ENCODE measurements around the gene ETFB.

Gene ETFB

GRCh38 chr19:51337861-51338562 is 28.2 kb downstream of the ETFB start:
- H3K18ac ChIP-seq (ENCODE audit: low read length), result no peak overlapping the region
- H3K9me3 ChIP-seq (ENCODE audit: insufficient read depth, low read depth, low read length), result no peaks in the 10 kb centered on the region
- H3K79me1 ChIP-seq (ENCODE audit: low read length), result peaks cover 7% of the 10 kb centered on the region
- WGBS (ENCODE audit: extremely low coverage, insufficient coverage, insufficient read length), result no CpG with 5 or more reads among the region's 19 CpGs
- DNase-seq, result no peak
- H4K91ac ChIP-seq (ENCODE audit: low read depth, low read length), result no peak overlapping the region
- no peak overlapping the region for H3K27ac ChIP-seq (ENCODE audit: low read depth, low read length)
- no peak overlapping the region for H3K4ac ChIP-seq (ENCODE audit: low read depth, low read length)
- no peak overlapping the region for H4K12ac ChIP-seq (ENCODE audit: low read depth, low read length)
- H3K4me1 ChIP-seq (ENCODE audit: control insufficient read depth in 1 of 2, insufficient read depth in 2 of 2, low read length in 2 of 2), result peaks cover 2 to 7% of the 10 kb centered on the region in 2 experiments
- H2BK12ac ChIP-seq (ENCODE audit: low read length), result no peak overlapping the region
- H3K79me2 ChIP-seq (ENCODE audit: control insufficient read depth, insufficient read depth, low read length, poor library complexity), result no peaks in the 10 kb centered on the region
- no peak overlapping the region for H3K23ac ChIP-seq (ENCODE audit: low read length)
- H3K14ac ChIP-seq (ENCODE audit: low read length), result no peak overlapping the region
- H3K27me3 ChIP-seq (ENCODE audit: insufficient read depth, low read length), result peaks cover 9% of the 10 kb centered on the region
- H2BK5ac ChIP-seq (ENCODE audit: low read depth, low read length, poor library complexity), result no peak overlapping the region
- no peak overlapping the region for H3K4me2 ChIP-seq (ENCODE audit: low read length)
- no peak overlapping the region for H2AK5ac ChIP-seq (ENCODE audit: low read length)
- no peaks in the 10 kb centered on the region for H3K36me3 ChIP-seq (ENCODE audit: control insufficient read depth in 1 of 2, insufficient read depth in 2 of 2, low read length in 2 of 2)
- no peak overlapping the region for H3K9ac ChIP-seq (ENCODE audit: low read length)
- H4K8ac ChIP-seq (ENCODE audit: low read depth, low read length), result no peak overlapping the region
- no peak overlapping the region for H2AFZ ChIP-seq (ENCODE audit: insufficient read depth, low read length, poor library complexity)
- no peak overlapping the region for H3K4me3 ChIP-seq (ENCODE audit: low read depth, low read length)
- H2BK120ac ChIP-seq (ENCODE audit: insufficient read depth, low read length, poor library complexity), result no peak overlapping the region

GRCh38 chr19:51337141-51337860 is 28.9 kb downstream of the ETFB start:
- H3K4me1 ChIP-seq (ENCODE audit: control insufficient read depth in 1 of 2, insufficient read depth in 2 of 2, low read length in 2 of 2), result peaks cover 2 to 7% of the 10 kb centered on the region in 2 experiments
- no peak overlapping the region for H2BK12ac ChIP-seq (ENCODE audit: low read length)
- no peak overlapping the region for H2AK5ac ChIP-seq (ENCODE audit: low read length)
- no peak overlapping the region for H2BK120ac ChIP-seq (ENCODE audit: insufficient read depth, low read length, poor library complexity)
- H3K4me3 ChIP-seq (ENCODE audit: low read depth, low read length), result no peak overlapping the region
- H3K79me1 ChIP-seq (ENCODE audit: low read length), result peaks cover 7% of the 10 kb centered on the region
- DNase-seq, result no peak
- no CpG with 5 or more reads among the region's 13 CpGs for WGBS (ENCODE audit: extremely low coverage, insufficient coverage, insufficient read length)
- H3K4me2 ChIP-seq (ENCODE audit: low read length), result no peak overlapping the region
- H2AFZ ChIP-seq (ENCODE audit: insufficient read depth, low read length, poor library complexity), result no peak overlapping the region
- H3K27me3 ChIP-seq (ENCODE audit: insufficient read depth, low read length), result peaks cover 9% of the 10 kb centered on the region
- H3K9ac ChIP-seq (ENCODE audit: low read length), result no peak overlapping the region
- H3K23ac ChIP-seq (ENCODE audit: low read length), result no peak overlapping the region
- H3K9me3 ChIP-seq (ENCODE audit: insufficient read depth, low read depth, low read length), result no peaks in the 10 kb centered on the region
- no peak overlapping the region for H3K4ac ChIP-seq (ENCODE audit: low read depth, low read length)
- H4K12ac ChIP-seq (ENCODE audit: low read depth, low read length), result no peak overlapping the region
- H4K91ac ChIP-seq (ENCODE audit: low read depth, low read length), result no peak overlapping the region
- no peak overlapping the region for H4K8ac ChIP-seq (ENCODE audit: low read depth, low read length)
- no peak overlapping the region for H3K27ac ChIP-seq (ENCODE audit: low read depth, low read length)
- H3K14ac ChIP-seq (ENCODE audit: low read length), result no peak overlapping the region
- H3K36me3 ChIP-seq (ENCODE audit: control insufficient read depth in 1 of 2, insufficient read depth in 2 of 2, low read length in 2 of 2), result no peaks in the 10 kb centered on the region
- no peak overlapping the region for H2BK5ac ChIP-seq (ENCODE audit: low read depth, low read length, poor library complexity)
- no peaks in the 10 kb centered on the region for H3K79me2 ChIP-seq (ENCODE audit: control insufficient read depth, insufficient read depth, low read length, poor library complexity)
- no peak overlapping the region for H3K18ac ChIP-seq (ENCODE audit: low read length)

- no peak overlapping the region for H2BK120ac ChIP-seq (ENCODE audit: insufficient read depth, low read length, poor library complexity)
- no peak overlapping the region for H4K12ac ChIP-seq (ENCODE audit: low read depth, low read length)
- H4K91ac ChIP-seq (ENCODE audit: low read depth, low read length), result no peak overlapping the region
- no peaks in the 10 kb centered on the region for H3K79me2 ChIP-seq (ENCODE audit: control insufficient read depth, insufficient read depth, low read length, poor library complexity)
- H3K4me1 ChIP-seq (ENCODE audit: control insufficient read depth in 1 of 2, insufficient read depth in 2 of 2, low read length in 2 of 2), result no peaks in the 10 kb centered on the region
- H3K4me2 ChIP-seq (ENCODE audit: low read length), result no peak overlapping the region
- H3K4me3 ChIP-seq (ENCODE audit: low read depth, low read length), result no peak overlapping the region
- no peak overlapping the region for H3K27ac ChIP-seq (ENCODE audit: low read depth, low read length)
- H3K27me3 ChIP-seq (ENCODE audit: insufficient read depth, low read length), result no peaks in the 10 kb centered on the region
- no peaks in the 10 kb centered on the region for H3K36me3 ChIP-seq (ENCODE audit: control insufficient read depth in 1 of 2, insufficient read depth in 2 of 2, low read length in 2 of 2)
- H2BK5ac ChIP-seq (ENCODE audit: low read depth, low read length, poor library complexity), result no peak overlapping the region
- H2BK12ac ChIP-seq (ENCODE audit: low read length), result no peak overlapping the region
- H4K8ac ChIP-seq (ENCODE audit: low read depth, low read length), result no peak overlapping the region
- H3K79me1 ChIP-seq (ENCODE audit: low read length), result no peaks in the 10 kb centered on the region
- H3K14ac ChIP-seq (ENCODE audit: low read length), result no peak overlapping the region
- no CpG with 5 or more reads among the region's 13 CpGs for WGBS (ENCODE audit: extremely low coverage, insufficient coverage, insufficient read length)
- H3K9ac ChIP-seq (ENCODE audit: low read length), result no peak overlapping the region
- no peak overlapping the region for H2AFZ ChIP-seq (ENCODE audit: insufficient read depth, low read length, poor library complexity)
- H3K23ac ChIP-seq (ENCODE audit: low read length), result no peak overlapping the region
- H2AK5ac ChIP-seq (ENCODE audit: low read length), result no peak overlapping the region
- H3K4ac ChIP-seq (ENCODE audit: low read depth, low read length), result no peak overlapping the region
- H3K9me3 ChIP-seq (ENCODE audit: insufficient read depth, low read depth, low read length), result no peaks in the 10 kb centered on the region
- H3K18ac ChIP-seq (ENCODE audit: low read length), result no peak overlapping the region
- DNase-seq, result no peak
Observed at GRCh38 chr19:51333836-51334460, 32.2 kb downstream of the ETFB start.

GRCh38 chr19:51331716-51332115 is 34.5 kb downstream of the ETFB start:
- WGBS (ENCODE audit: extremely low coverage, insufficient coverage, insufficient read length), result no CpG with 5 or more reads among the region's 6 CpGs
- no peak overlapping the region for H2BK120ac ChIP-seq (ENCODE audit: insufficient read depth, low read length, poor library complexity)
- no peak for DNase-seq

More at GRCh38 chr19:51331716-51332115, 34.5 kb downstream of the ETFB start:
- Histone ChIP-seq H3K23ac (ENCODE audit: low read length) (no peak overlapping the region), H3K36me3 (ENCODE audit: control insufficient read depth in 1 of 2, insufficient read depth in 2 of 2, low read length in 2 of 2) (no peaks in the 10 kb centered on the region), H3K4me3 (ENCODE audit: low read depth, low read length) (no peak overlapping the region), H4K8ac (ENCODE audit: low read depth, low read length) (no peak overlapping the region), H3K4ac (ENCODE audit: low read depth, low read length) (no peak overlapping the region), H3K79me1 (ENCODE audit: low read length) (no peaks in the 10 kb centered on the region), H4K12ac (ENCODE audit: low read depth, low read length) (no peak overlapping the region), H2BK5ac (ENCODE audit: low read depth, low read length, poor library complexity) (no peak overlapping the region), H3K14ac (ENCODE audit: low read length) (no peak overlapping the region), H3K4me2 (ENCODE audit: low read length) (no peak overlapping the region), H3K4me1 (ENCODE audit: control insufficient read depth in 1 of 2, insufficient read depth in 2 of 2, low read length in 2 of 2) (no peaks in the 10 kb centered on the region), H2AFZ (ENCODE audit: insufficient read depth, low read length, poor library complexity) (no peak overlapping the region), H3K9me3 (ENCODE audit: insufficient read depth, low read depth, low read length) (peaks cover 3% of the 10 kb centered on the region), H3K27ac (ENCODE audit: low read depth, low read length) (no peak overlapping the region), H3K79me2 (ENCODE audit: control insufficient read depth, insufficient read depth, low read length, poor library complexity) (no peaks in the 10 kb centered on the region), H3K18ac (ENCODE audit: low read length) (no peak overlapping the region), H4K91ac (ENCODE audit: low read depth, low read length) (no peak overlapping the region), H2AK5ac (ENCODE audit: low read length) (no peak overlapping the region), H2BK12ac (ENCODE audit: low read length) (no peak overlapping the region), H3K9ac (ENCODE audit: low read length) (no peak overlapping the region), H3K27me3 (ENCODE audit: insufficient read depth, low read length) (no peaks in the 10 kb centered on the region)

All from trophoblast cell (in vitro differentiated cells and primary cell).